Stimulated activated CD4-positive, alpha-beta T cell treated with anti-CD3 and anti-CD28 coated beads, Interleukin-4, amount 100 ng/mL, for 4 hours (primary cell): ENCODE measurements around the gene ARHGAP8.

Experiments
- DNase-seq, 2 experiments: peaks; one replicate each; pipeline ENCODE4 v3.0.0-alpha.2; 2020

The ARHGAP8 gene

DNA sequence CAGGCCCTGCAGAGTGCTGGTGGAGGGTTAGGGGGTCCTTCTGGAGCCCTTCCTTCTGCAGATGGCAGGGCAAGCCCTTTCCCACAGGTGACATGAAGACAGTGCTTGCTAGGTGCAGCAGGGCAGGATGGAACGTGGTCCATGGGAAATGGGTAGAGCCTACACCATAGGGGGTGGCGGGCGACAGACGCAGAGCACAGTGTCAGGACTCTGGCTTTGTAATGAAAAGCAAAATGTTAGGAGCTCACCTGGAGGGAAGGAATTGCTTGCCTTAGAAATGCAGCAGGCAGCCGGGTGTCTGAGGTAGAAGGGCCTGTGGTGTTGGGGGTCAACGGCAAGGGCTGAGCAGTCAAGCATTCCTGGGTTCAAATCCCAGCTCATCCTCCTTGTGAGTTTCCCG is 54.9 kb downstream of the ARHGAP8 start:
- no peak for DNase-seq

DNA sequence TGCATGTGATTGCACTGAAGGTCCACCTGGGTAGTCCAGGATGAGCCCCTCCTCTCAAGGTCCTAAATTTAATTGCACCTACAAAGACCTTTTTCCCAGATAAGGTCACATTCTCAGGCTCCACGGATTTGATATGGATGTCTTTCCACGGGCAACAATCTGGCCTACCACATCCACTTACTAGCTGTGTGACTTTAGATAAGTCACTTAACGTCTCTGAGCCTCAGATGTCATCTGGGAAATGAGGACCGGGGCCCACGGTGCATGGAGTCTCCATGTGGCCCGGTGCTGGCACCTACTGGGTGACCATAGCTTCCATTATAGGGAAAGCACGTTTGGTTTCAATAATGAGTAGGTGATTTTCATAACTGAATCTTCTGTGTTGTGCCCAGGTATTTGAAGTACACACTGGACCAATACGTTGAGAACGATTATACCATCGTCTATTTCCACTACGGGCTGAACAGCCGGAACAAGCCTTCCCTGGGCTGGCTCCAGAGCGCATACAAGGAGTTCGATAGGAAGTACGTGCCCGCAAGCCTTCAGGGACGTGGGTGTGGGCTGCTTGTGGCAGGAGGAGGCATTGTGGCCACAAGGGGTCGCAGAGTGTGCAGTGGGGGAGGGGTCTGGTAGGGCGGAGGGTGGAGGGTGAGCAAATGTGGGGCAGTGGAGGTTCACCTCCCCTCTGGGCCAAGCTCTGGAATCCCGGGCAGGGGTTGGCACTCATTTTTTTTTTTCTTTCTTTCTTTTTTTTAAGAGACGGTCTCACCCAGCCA is 55.7 kb downstream of the ARHGAP8 start:
- no peak for DNase-seq

- DNase-seq = no peak
Measured at GRCh38 chr22:44809456-44809855, 57.1 kb downstream of the ARHGAP8 start.

GRCh38 chr22:44811141-44811540 is 58.8 kb downstream of the ARHGAP8 start:
- no peak for DNase-seq

- no peak for DNase-seq
Measured at GRCh38 chr22:44813416-44813815, 61.0 kb downstream of the ARHGAP8 start.

DNA sequence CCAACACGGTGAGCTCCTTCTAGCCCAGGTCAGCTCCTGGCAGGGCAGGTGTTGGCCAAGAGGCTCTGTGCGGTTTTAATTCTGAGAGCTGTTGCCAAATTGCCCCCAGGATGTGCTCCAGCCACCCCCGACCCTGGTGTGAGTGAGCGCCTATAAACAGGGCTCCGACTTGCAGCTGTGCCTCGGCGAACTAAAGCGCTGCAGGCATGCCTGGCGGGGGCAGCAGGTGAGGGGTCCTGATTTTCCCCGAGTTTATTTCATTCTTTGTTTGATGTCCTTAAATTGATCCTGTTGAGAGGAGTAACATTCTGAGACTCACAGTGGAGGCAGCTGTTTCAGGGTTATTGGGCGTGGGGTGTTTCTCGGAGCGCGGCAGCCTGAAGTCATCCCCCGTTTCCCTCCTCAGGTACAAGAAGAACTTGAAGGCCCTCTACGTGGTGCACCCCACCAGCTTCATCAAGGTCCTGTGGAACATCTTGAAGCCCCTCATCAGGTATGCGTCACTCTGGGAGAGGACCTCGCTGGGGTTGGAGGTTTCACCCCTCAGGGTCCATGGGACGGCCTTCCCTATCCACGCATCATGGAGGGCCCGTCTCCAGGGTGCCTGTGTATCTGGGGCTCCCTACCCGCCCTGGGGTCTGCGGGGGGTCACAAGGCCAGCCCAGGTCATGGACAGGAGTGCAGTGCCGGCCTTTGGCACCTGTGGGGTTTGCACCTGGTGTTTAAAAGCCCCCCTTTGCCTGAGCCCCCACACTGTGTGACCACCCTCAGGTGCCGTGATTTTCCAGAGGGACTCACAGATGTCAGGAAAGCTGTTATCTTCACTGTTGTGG is 62.1 kb downstream of the ARHGAP8 start:
- DNase-seq = no peak

DNA sequence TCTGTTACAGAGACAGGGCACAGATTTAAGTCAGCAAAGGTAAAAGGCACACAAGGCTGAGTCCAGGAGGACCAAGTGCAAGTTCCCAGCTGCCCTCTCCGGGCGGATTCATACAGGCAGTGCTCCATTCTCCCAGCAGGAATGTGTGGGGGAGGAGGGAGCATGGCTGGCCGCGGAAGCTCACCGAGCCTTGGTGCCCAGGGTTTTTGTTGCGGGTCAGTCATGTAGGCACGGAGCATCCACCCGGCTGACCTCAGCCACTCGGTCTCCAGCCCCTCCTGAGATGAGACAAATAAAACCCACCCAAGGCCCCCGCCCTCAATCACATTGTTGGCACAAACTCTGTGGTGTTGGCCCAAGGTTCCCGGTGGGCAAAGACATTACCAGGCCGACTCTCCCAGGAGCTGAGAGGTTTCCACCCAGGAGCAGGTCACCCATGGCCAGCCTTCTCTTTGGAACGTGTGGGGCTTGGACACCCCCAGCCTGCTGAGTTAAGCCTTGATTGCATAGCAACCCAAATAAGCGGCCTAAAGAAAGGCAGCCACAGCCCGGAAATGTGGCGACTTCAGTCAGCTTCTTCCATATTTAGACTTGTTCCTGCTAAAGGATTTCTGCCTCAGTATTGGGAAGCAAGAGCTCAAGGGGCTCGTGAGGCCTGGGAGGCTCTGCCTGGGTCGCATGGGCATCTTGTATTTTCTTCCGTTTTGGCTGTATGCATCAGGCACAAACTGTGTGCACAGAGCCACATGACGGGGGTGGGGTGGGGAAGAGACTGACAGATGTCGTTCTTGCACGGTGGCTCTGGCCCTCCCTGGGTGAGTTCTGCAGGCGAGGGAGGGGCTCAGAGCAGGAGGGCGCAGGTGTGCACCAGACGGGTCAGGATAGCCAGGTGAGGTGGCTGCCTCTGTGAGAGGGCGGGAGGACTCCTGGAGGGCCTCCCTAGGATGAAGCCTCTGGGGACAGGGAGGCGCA is 63.0 kb downstream of the ARHGAP8 start:
- no peak for DNase-seq

- DNase-seq = no peak
Measured at GRCh38 chr22:44816141-44816540, 63.8 kb downstream of the ARHGAP8 start.

DNA sequence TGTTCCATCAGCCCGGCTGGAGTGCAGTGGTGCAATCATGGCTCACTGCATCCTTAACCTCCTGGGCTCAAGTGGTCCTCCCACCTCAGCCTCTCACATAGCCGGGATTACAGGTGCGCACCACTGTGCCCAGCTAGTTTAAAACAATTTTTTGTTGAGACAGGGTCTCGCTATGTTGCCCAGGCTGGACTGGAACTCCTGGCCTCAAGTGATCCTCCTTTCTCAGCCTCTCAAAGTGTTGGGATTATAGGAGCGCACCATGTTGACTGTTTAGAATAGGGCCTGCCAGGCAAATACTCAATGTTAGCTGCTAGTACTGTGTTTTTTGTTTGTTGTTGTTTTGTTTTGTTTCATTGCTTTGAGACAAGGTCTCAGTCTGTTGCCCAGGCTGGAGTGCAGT is 66.4 kb downstream of the ARHGAP8 start:
- DNase-seq = no peak

DNA sequence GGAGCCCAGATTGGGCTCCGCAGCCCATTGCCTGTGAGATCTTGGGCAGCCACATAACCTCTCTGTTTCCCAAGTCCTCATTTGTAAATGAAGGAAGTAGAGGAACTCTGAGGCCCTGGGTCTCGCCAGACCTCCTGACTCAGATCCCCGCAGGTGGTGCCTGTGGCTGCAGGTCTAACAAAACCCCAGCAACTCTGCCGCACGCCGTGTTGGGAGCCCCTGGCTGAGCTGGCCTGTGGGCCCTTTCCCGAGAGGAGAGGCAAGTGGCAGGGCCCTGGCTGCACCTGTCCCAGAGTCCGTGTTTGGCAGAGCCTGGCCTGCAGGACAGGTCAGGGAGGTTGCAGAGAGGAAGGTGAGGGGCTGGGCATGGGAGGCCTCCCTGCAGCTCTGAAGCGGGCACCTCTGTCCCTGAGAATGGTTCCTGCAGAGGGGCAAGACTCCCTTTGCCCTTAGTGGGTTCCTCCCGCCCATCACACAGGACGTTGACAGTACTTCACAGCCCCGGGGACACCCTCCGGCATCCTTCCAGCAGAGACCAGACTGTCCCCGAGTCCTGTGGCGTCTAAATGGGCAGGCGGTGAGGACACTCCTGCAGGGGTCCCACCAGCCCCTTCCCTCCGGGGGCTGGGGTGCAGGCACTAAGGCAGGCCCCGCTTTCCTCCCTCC is 67.7 kb downstream of the ARHGAP8 start:
- DNase-seq = no peak

GRCh38 chr22:44821741-44822475 is 69.5 kb downstream of the ARHGAP8 start:
- DNase-seq = no peak

DNA sequence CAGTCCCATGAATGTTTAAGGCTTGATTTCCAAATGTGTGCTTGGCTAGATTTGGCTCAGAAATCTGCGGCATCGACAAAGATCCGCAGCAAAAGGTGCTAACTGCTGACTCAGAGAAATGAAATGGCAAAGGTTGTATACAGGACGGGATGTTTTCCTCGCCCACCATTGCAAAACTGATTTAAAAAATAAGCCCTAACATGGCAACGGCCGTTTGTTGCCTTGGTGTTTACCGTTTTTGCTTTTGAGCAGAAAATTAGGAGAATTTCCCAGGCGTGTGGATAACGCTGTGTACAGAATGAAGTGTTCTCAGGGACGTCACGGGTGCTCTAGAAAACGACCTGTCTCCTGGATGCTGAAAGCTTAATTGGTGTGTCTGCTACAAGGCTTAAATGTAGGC is 70.2 kb downstream of the ARHGAP8 start:
- no peak for DNase-seq

DNA sequence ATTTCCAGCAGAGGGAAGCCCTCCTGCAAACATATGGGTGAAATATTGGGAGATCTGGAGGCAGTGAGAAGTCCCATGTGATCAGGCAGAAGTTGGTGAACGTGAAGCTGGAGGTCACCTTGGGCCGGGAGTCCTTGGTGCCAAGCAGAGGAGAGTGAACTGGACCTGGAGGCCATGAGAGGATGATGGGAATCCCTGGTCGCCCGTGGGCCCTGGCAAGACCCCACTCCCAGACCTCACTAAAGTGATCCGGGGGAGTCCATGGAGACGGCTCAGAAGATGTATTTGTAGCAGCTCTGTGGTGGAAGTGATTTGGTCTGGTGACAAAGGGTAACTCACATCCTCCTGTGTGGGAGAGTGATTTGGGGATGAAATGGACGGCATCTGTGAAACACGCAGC is 71.0 kb downstream of the ARHGAP8 start:
- DNase-seq = no peak

GRCh38 chr22:44823806-44824205 is 71.4 kb downstream of the ARHGAP8 start:
- no peak for DNase-seq

- DNase-seq = no peak
Measured at GRCh38 chr22:44824271-44824670, 71.9 kb downstream of the ARHGAP8 start.

DNA sequence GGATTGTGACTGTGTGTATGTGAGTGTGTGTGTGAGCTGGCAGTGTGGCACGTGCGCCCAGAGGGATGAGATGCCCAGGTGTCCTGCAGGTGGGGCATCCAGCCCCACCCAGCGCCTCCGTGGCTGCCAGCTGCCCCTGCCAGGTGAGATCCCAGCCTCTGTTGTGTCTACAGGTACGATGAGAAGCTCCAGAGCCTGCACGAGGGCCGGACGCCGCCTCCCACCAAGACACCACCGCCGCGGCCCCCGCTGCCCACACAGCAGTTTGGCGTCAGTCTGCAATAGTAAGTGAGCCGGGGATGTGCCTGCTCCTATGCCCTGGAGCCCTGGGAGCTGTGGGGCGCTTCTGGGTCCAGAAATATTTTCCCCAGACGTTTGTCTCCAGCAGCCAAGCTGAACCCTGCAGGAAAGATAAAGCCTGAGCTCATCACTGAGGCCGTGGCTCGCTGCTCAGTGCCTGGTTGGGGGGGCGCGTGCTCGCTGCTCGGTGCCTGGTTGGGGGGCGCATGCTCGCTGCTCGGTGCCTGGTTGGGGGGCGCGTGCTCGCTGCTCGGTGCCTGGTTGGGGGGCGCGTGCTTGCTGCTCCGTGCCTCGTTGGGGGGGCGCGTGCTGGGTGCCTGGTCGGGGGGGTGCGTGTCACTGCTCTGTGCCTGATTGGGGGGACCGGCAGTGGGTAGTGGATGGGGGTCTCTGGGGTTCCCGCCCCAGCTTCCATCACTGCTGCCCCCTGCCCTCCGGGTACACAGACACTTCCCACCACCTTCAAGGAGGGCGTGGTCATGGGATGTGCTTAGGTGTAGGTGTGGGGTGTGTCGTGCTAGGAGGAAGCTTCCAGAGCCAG is 73.2 kb downstream of the ARHGAP8 start:
- no peak for DNase-seq

DNA sequence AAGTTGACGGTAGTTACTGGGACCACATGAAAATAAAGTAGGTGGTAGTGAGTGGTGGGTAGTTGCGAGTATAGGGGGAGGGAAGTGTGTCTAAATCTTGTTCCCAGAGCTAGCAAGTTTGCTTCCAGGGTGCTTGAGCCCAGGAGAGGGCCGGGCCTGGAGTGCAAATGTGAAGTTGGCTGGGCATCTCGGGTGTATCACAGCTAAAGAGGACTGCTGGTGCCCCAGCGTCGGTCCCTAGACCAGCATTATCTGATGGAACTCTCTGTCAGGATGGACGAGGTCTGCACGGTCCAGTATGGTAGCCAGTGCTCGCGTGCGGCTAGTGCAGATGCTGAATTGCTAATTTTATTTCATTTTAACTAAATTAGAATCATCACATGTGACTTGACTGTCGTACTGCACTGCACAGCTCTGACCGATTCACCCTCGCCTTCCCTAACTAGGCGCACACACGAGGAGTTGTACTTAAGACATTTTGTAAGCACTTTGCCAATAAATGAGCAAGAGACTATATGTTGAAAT is 75.4 kb downstream of the ARHGAP8 start:
- DNase-seq = no peak

- DNase-seq = peak in 1 of 2 experiments; percentile 2
Measured at GRCh38 chr22:44828193-44828592, 75.8 kb downstream of the ARHGAP8 start.

DNA sequence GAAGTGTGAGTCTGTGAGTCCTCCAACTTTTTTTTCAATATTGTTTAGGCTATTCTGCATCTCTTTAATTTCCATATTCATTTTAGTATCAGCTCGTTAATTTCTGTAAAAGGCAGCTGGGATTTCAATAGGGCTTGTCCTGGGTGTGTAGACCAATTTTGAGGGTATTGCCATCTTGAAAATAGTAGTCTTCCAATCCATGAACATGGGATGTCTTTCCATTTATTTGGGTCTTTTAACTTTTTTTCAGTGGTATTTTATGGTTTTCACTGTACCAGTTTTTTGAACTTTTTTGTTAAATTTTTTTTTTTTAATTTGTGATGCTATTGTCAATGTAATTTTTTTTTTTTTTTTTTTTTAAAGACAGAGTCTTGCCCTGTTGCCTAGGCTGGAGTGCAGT is 79.5 kb downstream of the ARHGAP8 start:
- DNase-seq = no peak

DNA sequence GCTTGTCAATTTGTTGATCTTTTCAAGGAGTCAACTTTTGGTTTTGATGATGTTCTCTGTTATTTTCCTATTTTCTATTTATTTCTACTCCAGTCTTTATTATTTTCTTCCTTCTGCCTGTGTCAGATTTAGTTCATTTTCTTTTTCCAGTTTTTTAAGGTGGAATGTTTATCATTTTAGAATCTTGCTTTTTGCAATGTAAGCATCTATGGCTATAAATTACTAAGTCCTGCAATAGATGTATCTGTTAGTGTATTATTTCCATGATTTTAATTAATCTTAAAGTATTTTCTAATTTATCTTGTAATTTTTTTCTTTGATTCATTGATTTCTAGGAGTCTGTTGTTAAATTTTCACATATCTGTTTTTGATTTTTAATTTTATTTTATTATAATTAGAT is 81.7 kb downstream of the ARHGAP8 start:
- DNase-seq = no peak

DNA sequence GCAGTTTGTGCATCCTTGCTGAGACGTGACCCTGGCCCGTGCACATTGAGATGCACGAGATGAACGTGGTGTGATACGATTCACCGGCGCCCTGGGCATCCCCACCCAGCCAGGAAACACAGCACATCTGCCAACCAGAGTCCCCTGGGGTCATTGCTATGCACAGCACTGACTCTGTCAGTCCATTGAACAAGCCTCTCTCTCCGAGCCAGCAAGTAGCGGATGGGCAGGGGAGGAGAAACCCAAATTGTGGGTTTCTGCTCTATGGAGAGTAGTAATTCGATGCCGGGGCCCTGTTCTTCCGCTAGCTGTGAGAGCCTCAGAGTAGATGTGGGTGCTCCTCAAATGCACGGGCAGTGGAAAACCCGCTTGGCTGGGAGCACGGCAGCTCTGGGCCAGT is 85.1 kb downstream of the ARHGAP8 start:
- no peak for DNase-seq
